Keratinocyte (primary cell): Measurements from ENCODE around the gene XPO1. TPM values are rescaled to one million over a fixed set of nuclear protein-coding genes. Genes with fewer than 3 reads are reported as not detected.

ENCODE experiments used
- DNase-seq: peaks from one replicate; pipeline ENCODE4 v3.0.0-alpha.2; 2011; ENCODE audit warnings: low read depth, missing footprints, low spot score
- FAIRE-seq: peaks from 2 replicates; lab custom pipeline; 2011; peaks lifted over from hg19 to GRCh38; lab: Jason Lieb, UNC
- H2AFZ ChIP-seq: 2 replicates; pipeline ENCODE4 v1.6.0; 2012; ENCODE audit warnings: low read length, control low read depth, inconsistent platforms; ENCODE audit not compliant: control insufficient read depth
- H3K27ac ChIP-seq: 2 replicates; pipeline ENCODE4 v1.5.1; 2011; ENCODE audit warnings: low read length; ENCODE audit not compliant: control insufficient read depth, insufficient read depth
- H3K27me3 ChIP-seq: 3 replicates; pipeline ENCODE4 v1.6.0; 2011; ENCODE audit warnings: low read length; ENCODE audit not compliant: control insufficient read depth, insufficient read depth; ENCODE audit errors: extremely low read depth
- H3K36me3 ChIP-seq, 2 experiments: 2 replicates in 1 of 2; 3 replicates in 1 of 2; pipeline ENCODE4 v1.5.1; 2011; ENCODE audit warnings: low read length in 2 of 2, mild to moderate bottlenecking in 1 of 2; ENCODE audit not compliant: control insufficient read depth in 2 of 2, insufficient read depth in 2 of 2; ENCODE audit errors: extremely low read depth in 1 of 2
- H3K4me1 ChIP-seq: 3 replicates; pipeline ENCODE4 v1.5.1; 2011; ENCODE audit warnings: low read length; ENCODE audit not compliant: control insufficient read depth, insufficient read depth; ENCODE audit errors: extremely low read depth
- H3K4me2 ChIP-seq: 3 replicates; pipeline ENCODE4 v1.6.0; 2011; ENCODE audit warnings: low read depth, low read length; ENCODE audit not compliant: control insufficient read depth, insufficient read depth; ENCODE audit errors: extremely low read depth
- H3K4me3 ChIP-seq, 3 experiments: fragments of 200-600 bp in 1 of 3; sonication (generic) in 1 of 3; 2 replicates in 2 of 3; 3 replicates in 1 of 3; pipeline ENCODE4 v1.5.1; 2011 to 2016; ENCODE audit warnings: low read length in 3 of 3, mild to moderate bottlenecking in 3 of 3, control low read depth in 2 of 3, inconsistent platforms in 1 of 3, low read depth in 1 of 3, mixed read lengths in 1 of 3, mixed run types in 1 of 3, moderate library complexity in 1 of 3; ENCODE audit not compliant: control insufficient read depth in 2 of 3, insufficient read depth in 2 of 3; ENCODE audit errors: extremely low read depth in 1 of 3
- H3K79me2 ChIP-seq: 2 replicates; pipeline ENCODE4 v1.6.0; 2012; ENCODE audit warnings: low read length; ENCODE audit not compliant: control insufficient read depth, insufficient read depth
- H3K9ac ChIP-seq: 3 replicates; pipeline ENCODE4 v1.6.0; 2011; ENCODE audit warnings: low read length; ENCODE audit not compliant: control insufficient read depth, insufficient read depth; ENCODE audit errors: extremely low read depth
- H3K9me1 ChIP-seq: 3 replicates; pipeline ENCODE4 v1.6.0; 2011; ENCODE audit warnings: low read length; ENCODE audit not compliant: control insufficient read depth, insufficient read depth; ENCODE audit errors: extremely low read depth
- H3K9me3 ChIP-seq: 2 replicates; pipeline ENCODE4 v1.5.1; 2012; ENCODE audit warnings: low read depth, low read length; ENCODE audit not compliant: control insufficient read depth
- H4K20me1 ChIP-seq: 3 replicates; pipeline ENCODE4 v1.6.0; 2011; ENCODE audit warnings: low read length; ENCODE audit not compliant: control insufficient read depth, insufficient read depth; ENCODE audit errors: extremely low read depth
- CTCF ChIP-seq, 3 experiments: IDR thresholded peaks in 1 of 3; conservative IDR thresholded peaks in 1 of 3; optimal IDR thresholded peaks in 1 of 3; 2 replicates in 2 of 3; 3 replicates in 1 of 3; pipeline versions ENCODE3 to v1.5.1; 2011; ENCODE audit warnings: low read length in 3 of 3, mild to moderate bottlenecking in 3 of 3, moderate library complexity in 2 of 3, control low read depth in 1 of 3, inconsistent platforms in 1 of 3; ENCODE audit not compliant: insufficient read depth in 2 of 3; ENCODE audit errors: extremely low read depth in 1 of 3
- EZH2 ChIP-seq: IDR thresholded peaks from one replicate; pipeline ENCODE4 v1.6.1; 2012; ENCODE audit warnings: inconsistent platforms, mild to moderate bottlenecking, low read length, moderate library complexity
- dilution Hi-C: fragments of 300-500 bp; cut with MboI; formaldehyde crosslinking; loops from one replicate; pipeline ENCODE4 v1.7.0; 2020; ENCODE audit warnings: low sequenced_read_pairs; ENCODE audit not compliant: extremely low pct_ligation_motif_present
- polyA plus RNA-seq, 5 experiments: library from polyadenylated mRNA; depleted of rRNA in 3 of 5; stranded (reverse) in 3 of 5; stranded (forward) in 1 of 5; unstranded in 1 of 5; fragments of >200 nt; gene quantifications; 1 replicate in 1 of 5; 2 replicates in 3 of 5; 3 replicates in 1 of 5; pipeline versions ENCODE4 v1.2.1 to v1.2.3, GENCODE V29; 2011 to 2012; ENCODE audit warnings: missing spikeins in 2 of 5, low read depth in 1 of 5, low replicate concordance in 1 of 5

The XPO1 gene
- polyA plus RNA-seq, 1 donor (not counting 4 experiments of a cell fraction or from before 2014, with no cell fraction given) = 144 TPM

DNA sequence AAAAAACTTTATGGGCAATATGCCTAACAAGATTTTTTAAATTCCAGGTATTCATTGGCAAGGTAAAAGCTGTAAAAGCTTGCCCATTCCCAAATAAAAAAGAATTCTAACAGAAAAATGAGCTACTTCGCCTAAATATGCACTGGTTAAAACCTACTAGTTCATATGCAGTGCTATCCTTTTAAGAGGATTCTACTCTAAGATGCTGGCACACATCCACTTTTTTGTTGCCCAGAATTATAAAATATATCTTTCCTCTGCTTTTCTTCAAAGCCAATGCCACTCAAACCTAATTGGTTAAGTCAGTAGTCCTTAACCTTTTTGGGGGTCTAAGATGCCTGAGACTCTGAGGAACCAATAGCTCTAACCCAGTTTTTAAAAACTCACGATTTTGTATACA is 3.2 kb downstream of the XPO1 start:
- H3K4me1 ChIP-seq = peaks cover 17% of the 10 kb centered on the region
- H2AFZ ChIP-seq = no peak overlapping the region
- peak overlapping the region; percentile 97 for H3K27ac ChIP-seq
- peaks cover 1 to 9% of the 10 kb centered on the region in 2 experiments for H3K36me3 ChIP-seq
- H3K9me3 ChIP-seq = no peaks in the 10 kb centered on the region
- peak overlapping the region; percentile 93 for H3K9ac ChIP-seq
- TF ChIP-seq EZH2 (no peak), CTCF (optimal IDR thresholded peaks at IDR 0.05 in 1 of 3, IDR thresholded peaks at IDR 0.05 in 1 of 3, conservative IDR thresholded peaks at IDR 0.05 in 1 of 3; ENCODE audit: extremely low read depth in 1 of 3, insufficient read depth in 2 of 3, low read length in 3 of 3) (no peak)
- peak overlapping the region; percentile 77 for H3K4me2 ChIP-seq
- no peaks in the 10 kb centered on the region for H3K9me1 ChIP-seq
- dilution Hi-C loops = no loop called here
- DNase-seq = no peak
- H3K27me3 ChIP-seq = no peaks in the 10 kb centered on the region
- peaks cover 80% of the 10 kb centered on the region for H3K79me2 ChIP-seq
- H4K20me1 ChIP-seq = peaks cover 9% of the 10 kb centered on the region
- FAIRE-seq = no peak
- peak overlapping the region; percentile 92 to 95 (median 93) for H3K4me3 ChIP-seq

DNA sequence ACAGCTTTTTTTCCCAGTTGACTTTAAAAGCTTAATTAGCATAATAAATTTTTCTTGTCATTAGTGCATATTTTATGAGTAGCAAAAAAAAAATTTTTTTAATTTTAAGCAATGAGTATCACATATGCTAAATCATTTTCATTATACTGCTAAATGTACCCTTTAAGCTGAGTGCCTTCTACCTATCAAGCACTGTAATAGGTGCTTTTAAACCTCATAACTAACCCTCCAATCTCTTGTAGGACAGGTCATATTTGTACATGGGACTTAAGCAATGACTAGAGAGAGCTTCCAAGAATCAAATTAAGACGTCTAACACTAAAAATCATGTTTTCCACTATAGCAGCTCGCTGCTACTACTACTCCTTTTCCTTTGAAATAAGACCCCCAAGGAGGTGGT is 7.4 kb downstream of the XPO1 start:
- no peak overlapping the region for H2AFZ ChIP-seq
- DNase-seq = no peak
- H3K79me2 ChIP-seq = peaks cover 99% of the 10 kb centered on the region
- no peaks in the 10 kb centered on the region for H3K9me3 ChIP-seq
- no peaks in the 10 kb centered on the region for H3K27me3 ChIP-seq
- H3K4me2 ChIP-seq = no peak overlapping the region
- dilution Hi-C loops = no loop called here
- H3K4me3 ChIP-seq = no peak overlapping the region
- peaks cover 8% of the 10 kb centered on the region for H3K4me1 ChIP-seq
- H3K27ac ChIP-seq = no peak overlapping the region
- no peak overlapping the region for H3K9ac ChIP-seq
- H4K20me1 ChIP-seq = peaks cover 8% of the 10 kb centered on the region
- FAIRE-seq = no peak
- no peaks in the 10 kb centered on the region for H3K9me1 ChIP-seq
- TF ChIP-seq EZH2 (no peak), CTCF (optimal IDR thresholded peaks at IDR 0.05 in 1 of 3, IDR thresholded peaks at IDR 0.05 in 1 of 3, conservative IDR thresholded peaks at IDR 0.05 in 1 of 3; ENCODE audit: extremely low read depth in 1 of 3, insufficient read depth in 2 of 3, low read length in 3 of 3) (no peak)
- peaks cover 1 to 17% of the 10 kb centered on the region in 2 experiments for H3K36me3 ChIP-seq
